Ramos (cell line): ENCODE data around the gene NDUFV2.
"Not testable (repeated sequence)": the region's sequence is repeated elsewhere in the genome, so short reads cannot be mapped to it uniquely, and the experiment has no call there.

Source experiments
- in situ Hi-C: fragments of 300-500 bp; cut with MboI; formaldehyde crosslinking; loops from one replicate; pipeline ENCODE4 v1.14.3; 2022; ENCODE audit warnings: low sequenced_read_pairs; ENCODE audit not compliant: unreplicated experiment

The NDUFV2 gene

DNA sequence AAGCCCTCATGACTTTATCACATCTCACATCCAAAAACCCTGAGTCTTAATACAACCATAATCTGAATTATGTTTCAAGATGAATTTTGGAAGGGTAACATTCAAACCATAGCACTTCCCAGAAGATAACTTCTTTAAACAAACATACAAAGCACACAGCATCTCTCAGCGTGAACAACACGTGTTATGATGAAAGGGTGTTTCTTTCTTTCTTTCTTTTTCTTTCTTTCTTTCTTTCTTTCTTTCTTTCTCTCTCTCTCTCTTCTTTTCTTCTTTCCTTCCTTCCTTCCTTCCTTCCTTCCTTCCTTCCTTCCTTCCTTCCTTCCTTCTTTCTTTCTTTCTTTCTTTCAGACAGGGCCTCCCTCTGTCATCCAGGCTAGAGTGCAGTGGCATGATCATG, 13.8 kb upstream of the NDUFV2 start:
- in situ Hi-C loops: not testable (repeated sequence)

DNA sequence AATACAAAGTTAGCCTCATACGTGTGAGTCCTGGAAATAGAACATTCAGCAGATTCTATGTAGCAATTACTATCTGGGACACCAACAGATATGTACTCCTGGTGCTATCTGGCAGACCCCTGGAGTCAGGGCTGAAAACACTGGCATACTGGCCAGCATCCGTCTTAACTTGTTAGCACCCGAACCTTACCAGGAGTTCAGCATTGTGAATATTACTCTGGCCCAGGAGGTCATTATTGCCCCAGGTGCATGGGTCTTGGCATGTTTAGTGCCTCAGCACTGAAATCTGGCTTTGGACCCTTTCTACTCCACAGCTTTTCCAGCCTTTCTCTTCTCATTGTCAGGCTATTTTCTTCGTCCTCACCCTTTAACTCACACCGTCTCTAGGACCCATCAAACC, 11.9 kb upstream of the NDUFV2 start:
- in situ Hi-C loops: no loop called here

DNA sequence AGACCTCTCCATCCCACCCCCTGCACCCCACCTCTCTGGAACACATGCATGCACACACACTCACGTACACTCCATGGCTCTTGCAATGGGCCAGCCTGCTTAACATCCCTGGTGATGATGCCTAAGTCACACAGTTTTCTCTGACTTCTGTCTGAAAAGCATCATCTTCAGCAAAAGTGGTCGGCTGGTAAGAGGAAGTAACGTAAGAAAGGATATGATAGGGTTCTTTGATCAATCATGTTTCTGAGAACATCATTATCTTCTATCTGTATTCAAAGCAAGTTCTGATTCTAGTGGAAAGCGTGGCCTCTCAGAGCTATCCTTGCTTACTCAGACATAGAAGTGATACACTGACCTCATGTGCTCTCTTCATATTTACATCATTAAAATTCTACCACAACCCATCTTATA, 11.4 kb upstream of the NDUFV2 start:
- in situ Hi-C loops: no loop called here

DNA sequence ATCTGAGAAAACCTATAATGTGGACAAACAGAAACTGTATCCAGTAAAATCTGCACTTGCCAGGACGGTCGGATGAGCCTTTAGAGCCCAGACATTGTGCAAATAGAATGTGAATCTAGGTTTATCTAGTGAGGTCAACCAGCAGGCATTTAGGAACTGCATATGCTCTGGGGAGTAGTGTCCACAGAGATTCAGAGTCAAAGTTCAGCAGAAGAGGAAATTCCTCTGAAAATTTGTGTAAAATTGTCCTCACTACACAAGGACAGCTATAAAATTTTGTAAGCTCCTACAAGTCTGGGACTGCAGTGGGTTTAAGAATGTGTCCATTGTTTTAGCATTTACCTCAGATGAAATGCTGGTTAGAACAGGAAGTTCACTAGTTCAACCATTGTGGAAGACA, 9.8 kb upstream of the NDUFV2 start:
- in situ Hi-C loops: no loop called here

DNA sequence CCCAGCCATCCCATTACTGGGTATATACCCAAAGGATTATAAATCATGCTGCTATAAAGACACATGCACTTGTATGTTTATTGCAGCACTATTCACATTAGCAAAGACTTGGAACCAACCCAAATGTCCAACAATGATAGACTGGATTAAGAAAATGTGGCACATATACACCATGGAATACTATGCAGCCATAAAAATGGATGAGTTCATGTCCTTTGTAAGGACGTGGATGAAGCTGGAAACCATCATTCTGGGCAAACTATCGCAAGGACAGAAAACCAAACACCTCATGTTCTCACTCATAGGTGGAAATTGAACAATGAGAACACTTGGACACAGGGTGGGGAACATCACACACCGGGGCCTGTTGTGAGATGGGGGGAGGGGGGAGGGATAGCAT, 9.4 kb upstream of the NDUFV2 start:
- in situ Hi-C loops: not testable (repeated sequence)

DNA sequence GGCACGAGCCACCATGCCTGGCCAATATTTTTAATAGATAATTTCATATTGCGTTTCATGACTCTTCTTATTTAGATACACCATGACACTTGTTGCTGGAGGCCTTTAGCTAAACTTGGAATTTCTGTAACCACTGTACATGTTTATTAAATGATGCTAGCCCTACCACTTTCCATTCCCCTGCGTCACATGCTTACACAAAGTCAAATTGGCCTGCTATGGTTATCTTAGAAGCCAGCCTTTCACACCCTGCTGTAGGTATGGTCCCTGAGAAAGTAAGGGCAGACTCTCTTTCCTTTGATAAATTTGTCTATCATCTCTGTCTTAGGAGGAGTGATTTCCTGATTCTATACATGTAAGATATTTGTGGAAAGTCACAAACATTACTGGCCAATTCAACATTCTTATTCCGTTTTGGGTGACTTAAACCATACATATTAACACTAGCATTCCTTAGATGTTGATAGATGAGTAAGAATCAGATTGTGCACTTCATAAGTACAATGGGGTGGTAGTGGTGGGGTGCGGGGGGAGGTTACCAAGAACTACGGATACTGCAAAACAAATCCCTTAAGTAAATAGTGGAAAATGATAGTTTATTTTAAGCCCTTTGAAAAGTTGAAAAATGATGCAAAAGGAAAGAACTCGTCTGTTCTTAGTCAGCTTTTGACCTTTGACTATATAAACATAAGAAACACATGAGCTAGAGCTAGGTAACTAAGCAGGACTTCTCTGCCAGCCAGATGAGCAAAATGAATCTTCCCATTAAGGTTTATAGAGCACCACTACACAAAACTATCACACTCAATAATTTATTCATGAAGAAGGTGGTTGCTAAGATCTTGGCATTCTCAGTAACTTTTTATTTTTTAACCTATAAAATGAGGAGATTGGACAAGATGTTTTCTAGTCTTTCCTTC, 7.9 kb upstream of the NDUFV2 start:
- in situ Hi-C loops: no loop called here

DNA sequence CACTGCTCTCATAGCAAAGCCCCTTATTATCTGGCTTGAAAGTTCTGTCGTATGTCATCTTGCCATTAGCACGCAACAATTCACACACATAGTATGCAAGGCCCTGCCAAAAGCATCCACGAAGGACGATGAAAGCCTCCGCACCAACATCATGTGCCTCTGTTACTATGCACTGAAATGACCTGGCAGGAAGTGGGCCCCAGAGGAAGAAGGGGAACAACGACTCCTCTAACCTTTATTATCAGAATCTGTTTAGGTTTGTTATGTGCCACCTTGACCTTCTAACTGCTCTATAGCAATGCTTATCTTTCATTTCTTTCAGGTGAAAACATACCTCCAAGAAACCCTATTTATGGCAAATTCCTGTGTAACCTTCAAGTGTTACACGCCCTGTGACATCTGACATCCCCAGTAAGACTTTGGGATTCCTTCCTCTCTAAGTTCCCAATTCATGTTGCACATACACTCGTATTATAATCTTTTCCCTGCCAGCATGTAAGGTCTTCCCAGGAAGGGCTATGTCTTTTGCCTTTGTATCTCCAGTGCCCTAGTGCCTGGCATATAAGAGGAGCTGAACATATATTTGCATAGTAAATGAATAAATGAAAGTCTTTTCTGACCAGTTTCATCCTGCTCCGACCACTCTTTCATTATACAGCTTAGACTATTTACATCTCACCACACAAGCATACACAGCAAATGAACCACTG, 7.0 kb upstream of the NDUFV2 start:
- in situ Hi-C loops: no loop called here

DNA sequence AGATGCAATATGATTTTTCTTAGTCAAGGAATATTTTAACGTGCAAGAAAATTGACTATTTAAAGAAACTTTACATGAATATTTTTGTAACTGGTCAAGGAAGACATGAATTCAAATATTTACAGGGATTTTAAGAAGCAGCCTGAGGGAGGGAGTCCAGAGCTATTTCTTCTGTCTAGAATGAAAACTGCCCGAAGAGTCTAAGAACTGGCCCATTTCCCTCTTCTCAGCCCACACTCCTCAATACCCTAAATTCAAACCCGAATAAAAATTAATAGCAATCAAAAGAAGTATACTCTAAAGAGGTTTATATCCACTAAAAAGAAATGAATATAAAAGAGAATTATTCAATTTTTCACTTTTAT, 6.5 kb upstream of the NDUFV2 start:
- in situ Hi-C loops: no loop called here

DNA sequence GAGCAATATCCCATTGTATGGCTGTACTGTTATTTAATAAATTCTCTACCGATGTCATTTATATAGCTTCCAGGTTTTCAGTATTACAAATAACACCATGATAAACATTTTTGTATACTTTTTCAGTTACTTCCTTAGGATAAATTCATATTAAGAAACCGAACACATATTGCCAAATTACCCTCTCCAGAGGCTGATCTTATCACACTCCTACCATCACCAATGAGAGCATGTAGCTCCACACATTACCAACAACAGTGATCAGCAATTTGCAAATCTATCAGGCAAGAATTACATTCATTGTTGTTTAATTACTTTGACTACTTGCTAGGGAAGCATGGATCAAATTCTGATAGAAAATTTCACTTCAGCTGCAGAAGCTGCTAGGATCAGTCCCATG, 5.8 kb upstream of the NDUFV2 start:
- in situ Hi-C loops: no loop called here

DNA sequence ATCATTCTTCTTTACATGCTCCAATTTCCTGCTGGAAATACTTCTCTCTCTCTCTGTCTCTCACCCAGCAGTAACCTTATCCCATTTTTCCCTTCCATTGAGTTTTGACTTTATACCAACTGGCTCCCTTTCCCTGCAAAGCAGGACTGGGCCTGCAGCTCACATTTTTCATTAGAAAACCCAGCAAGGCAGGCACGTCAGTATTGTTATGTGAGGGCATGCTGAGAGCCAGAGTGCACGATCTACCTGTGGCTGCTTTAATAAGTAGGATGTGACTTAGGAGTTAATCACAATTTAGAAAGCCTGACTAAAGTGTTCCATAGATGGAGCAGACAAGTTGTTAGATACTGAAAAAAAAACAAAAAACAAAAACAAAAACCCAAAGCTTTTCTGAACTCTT, 5.2 kb upstream of the NDUFV2 start:
- in situ Hi-C loops: no loop called here

DNA sequence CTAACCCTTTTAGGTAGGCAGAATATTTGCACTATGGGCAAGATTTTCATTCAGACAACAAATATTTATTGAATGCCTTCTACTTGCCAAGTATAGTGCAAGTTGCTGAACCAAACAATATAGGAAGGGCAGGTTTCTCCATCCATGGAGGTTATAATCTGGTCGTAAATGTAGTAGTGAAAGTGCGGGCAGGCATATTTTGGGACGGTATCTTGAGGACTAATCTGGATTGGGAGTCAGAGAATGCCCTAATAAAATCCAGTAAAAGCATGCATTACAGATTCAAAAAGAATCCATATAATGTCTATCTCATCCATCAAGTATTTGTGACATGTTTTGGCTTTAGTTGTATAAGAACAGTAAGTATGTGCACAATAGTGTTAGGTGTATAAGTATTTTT, 1.7 kb upstream of the NDUFV2 start:
- in situ Hi-C loops: no loop called here

DNA sequence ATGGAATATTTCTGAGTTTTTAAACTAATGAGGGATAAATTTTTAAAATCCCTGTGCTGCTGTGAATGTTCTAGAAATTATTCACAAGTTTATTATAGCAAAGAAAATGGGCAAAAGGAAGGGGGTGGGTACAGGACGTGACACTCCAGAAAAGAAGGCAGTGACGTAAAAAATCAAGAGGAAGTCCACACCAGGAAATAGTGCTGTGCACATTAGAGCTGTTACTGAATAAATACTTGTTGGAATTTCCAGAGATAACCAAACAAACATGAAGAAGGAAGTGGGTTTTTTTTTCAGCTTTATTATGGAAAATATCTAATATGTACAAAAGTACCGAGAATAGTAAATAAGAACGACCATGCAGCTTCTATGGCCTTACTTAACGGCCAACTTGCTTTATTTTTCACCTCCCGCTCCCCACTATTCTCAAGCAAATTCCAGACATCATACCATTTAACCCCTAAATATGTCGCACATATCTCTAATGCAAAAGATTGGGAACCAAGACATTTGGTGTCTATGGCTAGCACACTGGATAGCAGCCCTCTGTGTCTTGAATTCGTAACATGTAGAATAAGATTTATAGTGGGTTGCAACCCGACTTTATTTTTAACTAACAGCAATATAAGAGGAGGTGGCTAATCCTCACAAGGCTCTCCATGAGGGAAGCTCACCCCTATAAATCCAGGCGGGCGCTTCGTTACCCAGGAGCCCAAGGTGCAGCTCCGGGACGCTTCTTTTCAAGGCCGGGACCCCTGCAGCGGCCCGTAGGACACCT, 580 bp upstream of the NDUFV2 start:
- in situ Hi-C loops: no loop called here

DNA sequence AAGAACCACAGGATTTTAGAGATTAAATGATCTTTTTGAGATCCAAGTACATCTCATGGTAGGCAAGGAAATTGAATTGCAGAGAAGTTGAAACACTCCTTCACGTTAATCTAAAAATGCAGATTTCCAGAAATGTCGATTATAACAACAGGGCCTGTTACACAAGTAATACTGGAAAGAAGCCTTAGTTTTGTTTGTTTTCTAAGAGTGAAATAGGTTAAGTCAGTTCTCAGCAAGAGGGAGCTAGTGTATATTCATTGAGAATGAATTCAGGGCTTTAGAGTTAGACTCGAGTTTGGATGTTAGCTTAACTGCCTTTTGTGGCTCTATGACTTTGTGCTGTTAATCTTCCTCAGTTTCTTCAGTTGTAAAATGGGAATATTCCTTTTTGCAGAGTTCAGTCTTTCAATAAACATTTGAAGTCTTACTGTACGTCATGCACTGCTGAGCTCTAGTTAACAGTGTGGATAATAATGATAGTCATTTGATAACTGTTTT, 926 bp downstream of the NDUFV2 start:
- in situ Hi-C loops: no loop called here

DNA sequence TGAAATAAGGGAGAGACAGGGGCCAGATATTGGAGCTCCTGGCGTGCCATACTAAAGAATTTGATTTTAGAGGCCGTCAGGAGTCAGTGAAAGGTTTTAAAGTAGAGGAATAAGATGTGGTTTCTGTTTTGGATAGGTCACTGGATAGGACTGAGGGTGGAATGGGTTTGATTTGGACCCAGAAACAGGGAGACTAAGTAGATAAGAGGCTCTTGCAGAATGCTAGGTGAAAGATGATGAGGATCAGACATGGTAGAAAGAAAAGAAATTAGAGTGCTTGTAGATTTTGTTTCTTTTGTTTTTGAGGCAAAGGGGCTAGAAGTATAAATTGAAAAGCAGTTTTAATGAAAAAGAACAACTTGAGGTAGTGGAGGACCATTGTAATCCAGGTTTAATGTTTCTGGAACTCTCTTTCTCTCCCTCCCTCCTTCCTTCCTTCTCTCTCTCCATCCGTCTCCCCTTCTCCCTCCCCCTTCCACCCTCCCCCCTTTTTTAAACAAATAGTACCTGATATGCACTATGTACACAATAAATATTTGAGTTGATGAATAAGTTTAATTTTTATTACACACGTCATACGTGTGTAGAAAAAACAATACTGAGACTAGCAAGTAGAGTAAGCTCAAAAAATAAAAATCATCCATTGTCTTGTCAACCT, 1.9 kb downstream of the NDUFV2 start:
- in situ Hi-C loops: no loop called here

DNA sequence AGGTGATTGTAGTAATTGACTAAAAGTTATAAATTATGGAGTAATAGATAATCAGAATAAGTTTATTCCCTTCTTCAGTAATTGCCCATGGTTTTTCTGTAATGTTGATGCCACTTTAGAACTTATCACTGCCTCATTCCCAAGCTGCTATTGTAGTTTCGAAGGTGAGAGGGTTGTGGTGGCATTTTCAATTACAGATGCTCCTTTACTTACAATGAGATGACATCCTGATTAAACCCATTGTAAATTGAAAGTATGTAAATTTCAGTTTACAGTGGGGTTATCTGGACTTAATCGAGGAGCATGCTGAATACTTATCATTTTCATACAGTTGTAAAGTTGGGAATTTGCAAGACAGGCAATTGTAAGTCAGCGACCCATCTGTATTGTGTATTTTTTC, 2.9 kb downstream of the NDUFV2 start:
- in situ Hi-C loops: no loop called here

DNA sequence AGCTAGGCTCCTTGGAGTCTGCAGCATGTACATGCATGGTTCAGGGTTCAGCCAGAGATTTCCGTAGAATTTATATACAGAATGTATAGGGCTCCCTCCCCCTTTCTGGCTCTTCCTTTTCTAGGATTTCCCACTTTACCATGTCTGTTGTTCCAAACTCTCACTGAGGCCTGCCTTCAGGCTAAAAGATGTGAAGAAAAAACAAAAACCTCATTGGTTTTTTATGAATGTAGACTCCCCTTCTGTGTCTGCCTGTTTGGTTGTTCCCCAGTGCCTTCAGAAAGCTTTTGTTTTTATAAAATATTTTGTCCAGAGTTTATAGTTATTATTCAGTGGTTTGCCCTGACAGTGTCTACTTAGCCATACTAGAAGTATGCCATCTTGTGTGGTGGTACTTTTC, 3.6 kb downstream of the NDUFV2 start:
- in situ Hi-C loops: no loop called here

DNA sequence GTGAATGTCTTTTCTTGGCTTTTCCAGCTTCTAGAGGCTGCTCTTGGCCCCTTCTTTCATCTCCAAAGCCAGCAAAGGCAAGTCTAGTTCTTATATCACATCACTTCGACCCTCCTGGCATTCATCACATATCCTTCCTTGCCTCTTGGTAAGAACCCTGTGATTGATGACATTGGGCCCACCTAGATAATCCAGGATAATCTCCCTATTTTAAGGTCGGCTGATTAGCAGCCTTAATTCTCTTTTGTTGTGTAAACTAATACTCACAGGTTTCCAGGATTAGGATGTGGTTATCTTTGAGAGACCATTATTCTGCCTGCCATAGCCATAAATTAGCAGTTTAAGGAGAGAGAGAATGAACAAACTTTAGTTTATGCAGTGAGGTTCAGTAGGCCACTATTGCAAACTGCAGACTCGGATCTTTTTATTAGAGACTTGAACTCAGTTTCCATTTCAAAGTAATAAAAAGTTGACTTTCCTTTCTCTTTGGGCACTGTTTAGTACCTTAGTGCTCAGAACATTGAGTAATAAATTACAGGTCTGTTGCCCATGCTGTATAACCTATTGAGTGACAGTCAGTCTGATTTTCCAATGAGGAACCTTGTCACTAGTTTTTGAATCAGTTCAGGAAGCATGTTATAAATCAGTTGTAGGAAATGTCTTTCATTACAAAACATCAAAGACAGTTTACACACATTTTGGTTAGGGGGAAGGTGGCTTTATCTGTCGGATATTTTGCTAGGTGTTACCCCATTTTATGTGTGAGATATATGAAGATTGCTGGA, 4.5 kb downstream of the NDUFV2 start:
- in situ Hi-C loops: no loop called here

DNA sequence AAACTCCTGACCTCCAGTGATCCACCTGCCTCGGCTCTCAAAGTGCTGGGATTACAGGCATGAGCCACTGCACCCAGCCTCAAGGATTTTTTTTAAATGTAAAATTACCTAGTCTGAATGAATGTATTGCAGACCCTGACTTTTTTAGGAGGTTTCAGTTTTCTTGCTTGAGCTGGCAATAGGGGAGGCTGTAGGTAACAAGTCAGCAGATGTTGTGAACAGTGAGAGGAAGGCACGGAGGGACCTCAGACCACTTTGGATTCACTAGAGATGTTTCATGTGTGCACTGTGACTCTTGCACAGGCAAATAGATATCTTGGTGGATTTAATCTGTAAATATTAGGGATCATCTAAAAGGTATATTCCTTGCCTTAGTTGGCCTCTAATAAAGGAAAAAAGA, 6.4 kb downstream of the NDUFV2 start:
- in situ Hi-C loops: no loop called here

DNA sequence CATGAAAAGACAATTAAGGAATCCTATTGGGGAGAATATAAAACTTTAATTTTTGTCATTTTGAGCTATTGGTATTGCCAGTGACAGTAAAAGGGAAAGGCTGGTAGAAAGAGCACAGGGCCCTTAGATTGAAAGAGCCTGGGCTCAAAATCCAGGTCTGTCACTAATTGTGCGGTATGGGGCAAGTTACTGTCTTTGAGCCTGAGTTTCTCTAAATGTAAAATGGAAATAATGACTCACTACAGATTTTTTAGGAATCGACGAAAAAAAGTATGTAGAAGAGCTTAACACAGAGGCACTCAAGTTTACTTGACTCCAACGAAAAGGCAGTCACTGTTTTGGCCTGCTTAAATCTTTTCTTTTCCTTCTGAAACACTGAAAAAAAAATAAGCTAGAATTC, 7.0 kb downstream of the NDUFV2 start:
- in situ Hi-C loops: no loop called here
